ENCODE results near the gene RDH8. TPM values are rescaled to one million over a fixed set of nuclear protein-coding genes. Genes with fewer than 3 reads are reported as not detected.

Gene RDH8
- total and polyA plus RNA-seq, 4 donors = not detected

DNA sequence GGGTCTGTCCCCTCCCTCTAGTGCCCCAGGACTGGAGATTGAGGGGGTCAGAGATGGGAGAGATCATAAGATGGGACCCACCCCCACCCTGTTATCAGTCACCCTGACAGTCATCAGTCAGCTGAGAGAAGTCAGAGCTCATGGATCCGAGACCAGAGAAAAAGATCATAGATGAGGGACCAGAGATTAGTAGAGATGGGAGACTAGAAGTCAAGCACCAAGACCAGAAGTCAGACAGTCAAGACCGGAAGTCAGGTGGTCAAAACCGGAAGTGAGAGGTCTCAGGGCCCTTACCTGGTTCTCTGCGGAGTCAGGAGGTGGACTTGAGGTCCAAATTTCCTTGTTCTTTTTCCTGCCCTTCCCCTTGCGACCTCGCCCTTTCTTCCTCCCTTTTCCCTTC, 10.0 kb upstream of the RDH8 start:
- whole genome bisulfite sequencing = 83% methylated on average over 6 of the region's 6 CpGs
- TF ChIP-seq RAD21 (IDR thresholded peaks at IDR 0.05) = no peak
- TF ChIP-seq, protein P1, sequence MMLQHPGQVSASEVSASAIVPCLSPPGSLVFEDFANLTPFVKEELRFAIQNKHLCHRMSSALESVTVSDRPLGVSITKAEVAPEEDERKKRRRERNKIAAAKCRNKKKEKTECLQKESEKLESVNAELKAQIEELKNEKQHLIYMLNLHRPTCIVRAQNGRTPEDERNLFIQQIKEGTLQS (IDR thresholded peaks at IDR 0.05) = no peak
- TF ChIP-seq RXRA (IDR thresholded peaks at IDR 0.05) = no peak
- no peak for TF ChIP-seq FOXA1 (IDR thresholded peaks at IDR 0.05)
- no peak for TF ChIP-seq TAF1 (conservative IDR thresholded peaks at IDR 0.05)
- TF ChIP-seq HNF4A (conservative IDR thresholded peaks at IDR 0.05) = no peak
- TF ChIP-seq, protein P2, sequence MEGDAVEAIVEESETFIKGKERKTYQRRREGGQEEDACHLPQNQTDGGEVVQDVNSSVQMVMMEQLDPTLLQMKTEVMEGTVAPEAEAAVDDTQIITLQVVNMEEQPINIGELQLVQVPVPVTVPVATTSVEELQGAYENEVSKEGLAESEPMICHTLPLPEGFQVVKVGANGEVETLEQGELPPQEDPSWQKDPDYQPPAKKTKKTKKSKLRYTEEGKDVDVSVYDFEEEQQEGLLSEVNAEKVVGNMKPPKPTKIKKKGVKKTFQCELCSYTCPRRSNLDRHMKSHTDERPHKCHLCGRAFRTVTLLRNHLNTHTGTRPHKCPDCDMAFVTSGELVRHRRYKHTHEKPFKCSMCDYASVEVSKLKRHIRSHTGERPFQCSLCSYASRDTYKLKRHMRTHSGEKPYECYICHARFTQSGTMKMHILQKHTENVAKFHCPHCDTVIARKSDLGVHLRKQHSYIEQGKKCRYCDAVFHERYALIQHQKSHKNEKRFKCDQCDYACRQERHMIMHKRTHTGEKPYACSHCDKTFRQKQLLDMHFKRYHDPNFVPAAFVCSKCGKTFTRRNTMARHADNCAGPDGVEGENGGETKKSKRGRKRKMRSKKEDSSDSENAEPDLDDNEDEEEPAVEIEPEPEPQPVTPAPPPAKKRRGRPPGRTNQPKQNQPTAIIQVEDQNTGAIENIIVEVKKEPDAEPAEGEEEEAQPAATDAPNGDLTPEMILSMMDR (IDR thresholded peaks at IDR 0.05; ENCODE audit: low read depth, low read length, missing input control) = no peak
- TF ChIP-seq, protein P3, sequence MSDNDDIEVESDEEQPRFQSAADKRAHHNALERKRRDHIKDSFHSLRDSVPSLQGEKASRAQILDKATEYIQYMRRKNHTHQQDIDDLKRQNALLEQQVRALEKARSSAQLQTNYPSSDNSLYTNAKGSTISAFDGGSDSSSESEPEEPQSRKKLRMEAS (IDR thresholded peaks at IDR 0.05) = no peak
- no peak for TF ChIP-seq EGR1 (IDR thresholded peaks at IDR 0.05; ENCODE audit: low read depth in 2 of 2)
- TF ChIP-seq FOXA2 (IDR thresholded peaks at IDR 0.05) = no peak
- no peak for TF ChIP-seq YY1 (IDR thresholded peaks at IDR 0.05)
- TF ChIP-seq, protein P4, sequence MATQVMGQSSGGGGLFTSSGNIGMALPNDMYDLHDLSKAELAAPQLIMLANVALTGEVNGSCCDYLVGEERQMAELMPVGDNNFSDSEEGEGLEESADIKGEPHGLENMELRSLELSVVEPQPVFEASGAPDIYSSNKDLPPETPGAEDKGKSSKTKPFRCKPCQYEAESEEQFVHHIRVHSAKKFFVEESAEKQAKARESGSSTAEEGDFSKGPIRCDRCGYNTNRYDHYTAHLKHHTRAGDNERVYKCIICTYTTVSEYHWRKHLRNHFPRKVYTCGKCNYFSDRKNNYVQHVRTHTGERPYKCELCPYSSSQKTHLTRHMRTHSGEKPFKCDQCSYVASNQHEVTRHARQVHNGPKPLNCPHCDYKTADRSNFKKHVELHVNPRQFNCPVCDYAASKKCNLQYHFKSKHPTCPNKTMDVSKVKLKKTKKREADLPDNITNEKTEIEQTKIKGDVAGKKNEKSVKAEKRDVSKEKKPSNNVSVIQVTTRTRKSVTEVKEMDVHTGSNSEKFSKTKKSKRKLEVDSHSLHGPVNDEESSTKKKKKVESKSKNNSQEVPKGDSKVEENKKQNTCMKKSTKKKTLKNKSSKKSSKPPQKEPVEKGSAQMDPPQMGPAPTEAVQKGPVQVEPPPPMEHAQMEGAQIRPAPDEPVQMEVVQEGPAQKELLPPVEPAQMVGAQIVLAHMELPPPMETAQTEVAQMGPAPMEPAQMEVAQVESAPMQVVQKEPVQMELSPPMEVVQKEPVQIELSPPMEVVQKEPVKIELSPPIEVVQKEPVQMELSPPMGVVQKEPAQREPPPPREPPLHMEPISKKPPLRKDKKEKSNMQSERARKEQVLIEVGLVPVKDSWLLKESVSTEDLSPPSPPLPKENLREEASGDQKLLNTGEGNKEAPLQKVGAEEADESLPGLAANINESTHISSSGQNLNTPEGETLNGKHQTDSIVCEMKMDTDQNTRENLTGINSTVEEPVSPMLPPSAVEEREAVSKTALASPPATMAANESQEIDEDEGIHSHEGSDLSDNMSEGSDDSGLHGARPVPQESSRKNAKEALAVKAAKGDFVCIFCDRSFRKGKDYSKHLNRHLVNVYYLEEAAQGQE (IDR thresholded peaks at IDR 0.05) = no peak
- no peak for TF ChIP-seq GABPA (IDR thresholded peaks at IDR 0.05 in 1 of 2, conservative IDR thresholded peaks at IDR 0.05 in 1 of 2)
- no peak for TF ChIP-seq NR2F2 (IDR thresholded peaks at IDR 0.05)
- TF ChIP-seq, protein P5, sequence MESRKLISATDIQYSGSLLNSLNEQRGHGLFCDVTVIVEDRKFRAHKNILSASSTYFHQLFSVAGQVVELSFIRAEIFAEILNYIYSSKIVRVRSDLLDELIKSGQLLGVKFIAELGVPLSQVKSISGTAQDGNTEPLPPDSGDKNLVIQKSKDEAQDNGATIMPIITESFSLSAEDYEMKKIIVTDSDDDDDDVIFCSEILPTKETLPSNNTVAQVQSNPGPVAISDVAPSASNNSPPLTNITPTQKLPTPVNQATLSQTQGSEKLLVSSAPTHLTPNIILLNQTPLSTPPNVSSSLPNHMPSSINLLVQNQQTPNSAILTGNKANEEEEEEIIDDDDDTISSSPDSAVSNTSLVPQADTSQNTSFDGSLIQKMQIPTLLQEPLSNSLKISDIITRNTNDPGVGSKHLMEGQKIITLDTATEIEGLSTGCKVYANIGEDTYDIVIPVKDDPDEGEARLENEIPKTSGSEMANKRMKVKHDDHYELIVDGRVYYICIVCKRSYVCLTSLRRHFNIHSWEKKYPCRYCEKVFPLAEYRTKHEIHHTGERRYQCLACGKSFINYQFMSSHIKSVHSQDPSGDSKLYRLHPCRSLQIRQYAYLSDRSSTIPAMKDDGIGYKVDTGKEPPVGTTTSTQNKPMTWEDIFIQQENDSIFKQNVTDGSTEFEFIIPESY (IDR thresholded peaks at IDR 0.05) = no peak
- no peak for TF ChIP-seq HNF4G (IDR thresholded peaks at IDR 0.05)
- no peak for TF ChIP-seq SP1 (IDR thresholded peaks at IDR 0.05)
- TF ChIP-seq JUND (IDR thresholded peaks at IDR 0.05) = no peak
- no peak overlapping the region for H3K27ac ChIP-seq (ENCODE audit: low read depth in 1 of 2, low read length in 2 of 2)
- H3K36me3 ChIP-seq (ENCODE audit: control insufficient read depth in 4 of 4, insufficient read depth in 3 of 4, low read depth in 1 of 4, low read length in 3 of 4) = no peaks in the 10 kb centered on the region
- no peaks in the 10 kb centered on the region for H3K27me3 ChIP-seq (ENCODE audit: control insufficient read depth in 4 of 4, insufficient read depth in 4 of 4, low read length in 3 of 4)
- no peak overlapping the region for H3K9ac ChIP-seq (ENCODE audit: low read depth in 1 of 2, low read length in 2 of 2)
- no peak for DNase-seq (ENCODE audit: low spot score)
- H3K9me3 ChIP-seq (ENCODE audit: control insufficient read depth in 4 of 4, low read length in 3 of 4) = no peaks in the 10 kb centered on the region
- peaks cover 3 to 24% (median 15%) of the 10 kb centered on the region in 4 donors for H3K4me1 ChIP-seq (ENCODE audit: control insufficient read depth in 4 of 4, insufficient read depth in 4 of 4, low read length in 3 of 4)
- no peak overlapping the region for H3K4me3 ChIP-seq (ENCODE audit: low read depth in 1 of 3, low read length in 3 of 3)
